Spleen (tissue), 11 donors: ENCODE results near the gene UACA. TPM values are rescaled to one million over a fixed set of nuclear protein-coding genes. Genes with fewer than 3 reads are reported as not detected.

Experiments
- DNase-seq: peaks from one replicate; pipeline ENCODE4 v3.0.0-alpha.2; 2020
- H3K27ac ChIP-seq, 8 donors: fragments of 200-600 bp; sonication (generic) in 7 of 8; 1 replicate in 4 of 8; 2 replicates in 4 of 8; pipeline versions ENCODE4 v1.5.0 to v1.8.0; 2016 to 2021; ENCODE audit warnings: inconsistent platforms in 4 of 8, mild to moderate bottlenecking in 4 of 8, moderate library complexity in 1 of 8
- H3K27me3 ChIP-seq, 7 donors: fragments of 200-600 bp; sonication (generic) in 6 of 7; replicated peaks in 1 of 7; 1 replicate in 4 of 7; 2 replicates in 3 of 7; pipeline versions ENCODE4 v1.5.0 to v1.8.0; 2016 to 2021; ENCODE audit warnings: inconsistent platforms in 3 of 7, mild to moderate bottlenecking in 1 of 7
- H3K36me3 ChIP-seq, 6 donors: fragments of 200-600 bp; sonication (generic) in 5 of 6; 1 replicate in 4 of 6; 2 replicates in 2 of 6; pipeline versions ENCODE4 v1.5.0 to v1.8.0; 2016 to 2021; ENCODE audit warnings: inconsistent platforms in 2 of 6
- H3K4me1 ChIP-seq, 6 donors: fragments of 200-600 bp; sonication (generic) in 5 of 6; 1 replicate in 3 of 6; 2 replicates in 3 of 6; pipeline versions ENCODE4 v1.5.0 to v1.8.0; 2016 to 2021; ENCODE audit warnings: inconsistent platforms in 3 of 6
- H3K4me3 ChIP-seq, 8 donors: fragments of 200-600 bp; sonication (generic) in 7 of 8; 1 replicate in 4 of 8; 2 replicates in 4 of 8; pipeline versions ENCODE4 v1.5.0 to v1.8.0; 2016 to 2021; ENCODE audit warnings: inconsistent platforms in 4 of 8, mild to moderate bottlenecking in 4 of 8, moderate library complexity in 2 of 8
- H3K9me3 ChIP-seq, 8 donors: fragments of 200-600 bp; sonication (generic) in 7 of 8; 1 replicate in 4 of 8; 2 replicates in 4 of 8; pipeline versions ENCODE4 v1.5.0 to v1.8.0; 2016 to 2021; ENCODE audit warnings: inconsistent platforms in 4 of 8
- POLR2A ChIP-seq, 3 donors: fragments of 450-650 bp; IDR thresholded peaks; one replicate each; pipeline ENCODE4 v1.5.1; 2017; ENCODE audit warnings: antibody characterized with exemption in 3 of 3, mild to moderate bottlenecking in 1 of 3
- POLR2AphosphoS5 ChIP-seq, 3 donors: sonication (generic); formaldehyde crosslinking; IDR thresholded peaks; one replicate each; pipeline ENCODE4 v1.5.1; 2017; ENCODE audit warnings: antibody characterized with exemption in 3 of 3
- WGBS, 5 donors: extraction: QIAGEN DNeasy Blood & Tissue Kit in 3 of 5; methylation state at CpG; one replicate each; pipeline versions ENCODE4 v1.1.5 to v1.1.7; 2013 to 2018; 5-methylcytosine and 5-hydroxymethylcytosine counted together
- intact Hi-C: fragments of 100-400 bp; cut with DNase I; formaldehyde crosslinking; loops from one replicate; pipeline ENCODE4 v1.15.0; 2023; ENCODE audit warnings: low total_unique reads
- polyA plus RNA-seq, 3 donors: library from polyadenylated mRNA; stranded (reverse); fragments of 200-250 nt; gene quantifications; one replicate each; pipeline ENCODE4 v1.2.1, GENCODE V29; 2013
- total RNA-seq, 7 donors: library from RNA; depleted of rRNA in 3 of 7; stranded (reverse); fragments of >200 nt in 3 of 7; fragmentation: NEBNext Ultra II Directional in 4 of 7; extraction: Animal tissue kit (Norgen Biotek cat#: 25700) in 4 of 7; gene quantifications; one replicate each; pipeline versions ENCODE4 v1.1.0 to v1.2.1, GENCODE V29; 2016 to 2021
- TF ChIP-seq, protein P1 (sequence below), 11 experiments: fragments of 200-600 bp in 7 of 11; fragments of 450-650 bp in 4 of 11; sonication (generic) in 4 of 11; IDR thresholded peaks in 8 of 11; conservative IDR thresholded peaks in 3 of 11; 1 replicate in 7 of 11; 2 replicates in 4 of 11; pipeline versions ENCODE4 v1.4.0 to v1.8.0; 2016 to 2021; ENCODE audit warnings: antibody characterized with exemption in 11 of 11, inconsistent platforms in 4 of 11, mild to moderate bottlenecking in 1 of 11
- donor health status: healthy with polysubstance abuse.
- donor health status: DM: no; HTN: no; CAD: no; lungs with moderate emphysema.
- donor health status: DM: no; HTN: no; CAD: no.
- donor health status: Bipolar disorder and iron deficiency.
- donor health status: healthy.
- donor health status: DM: no; HTN: no; CAD: no.
- donor health status: DM: yes; HTN: yes; CAD: no.

UACA gene
- total and polyA plus RNA-seq, 10 donors, result 21.9 to 113 (median 78.6) TPM

DNA sequence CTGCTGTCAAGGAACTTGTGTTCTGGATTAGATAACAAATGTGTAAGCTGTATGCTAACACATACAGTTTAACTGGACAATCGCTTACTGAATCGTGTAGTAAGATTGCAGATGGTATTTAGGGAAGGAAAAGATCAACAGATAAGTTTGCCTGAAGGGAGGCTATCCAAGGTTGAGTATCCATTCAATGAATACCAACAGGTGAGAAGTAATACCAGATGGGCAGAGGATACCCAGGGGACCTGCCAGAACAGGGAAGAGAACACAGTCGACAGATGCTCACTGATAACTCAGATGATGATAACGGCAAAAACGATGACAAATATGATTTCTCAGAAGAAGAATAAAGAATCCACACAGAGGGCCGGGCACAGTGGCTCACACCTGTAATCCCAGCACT is 3.2 kb upstream of the UACA start:
- H3K27ac ChIP-seq, result no peak overlapping the region
- H3K4me1 ChIP-seq, result peaks cover 8 to 53% (median 36%) of the 10 kb centered on the region in 6 donors
- 83 to 91% (median 84%) methylated on average over 6 of the region's 6 CpGs for WGBS, 5 donors
- H3K36me3 ChIP-seq, result no peaks in the 10 kb centered on the region
- no peaks in the 10 kb centered on the region for H3K9me3 ChIP-seq
- intact Hi-C loops, result no loop called here
- no peak overlapping the region for H3K4me3 ChIP-seq
- no peak for TF ChIP-seq POLR2A (IDR thresholded peaks at IDR 0.05)
- TF ChIP-seq, protein P1, sequence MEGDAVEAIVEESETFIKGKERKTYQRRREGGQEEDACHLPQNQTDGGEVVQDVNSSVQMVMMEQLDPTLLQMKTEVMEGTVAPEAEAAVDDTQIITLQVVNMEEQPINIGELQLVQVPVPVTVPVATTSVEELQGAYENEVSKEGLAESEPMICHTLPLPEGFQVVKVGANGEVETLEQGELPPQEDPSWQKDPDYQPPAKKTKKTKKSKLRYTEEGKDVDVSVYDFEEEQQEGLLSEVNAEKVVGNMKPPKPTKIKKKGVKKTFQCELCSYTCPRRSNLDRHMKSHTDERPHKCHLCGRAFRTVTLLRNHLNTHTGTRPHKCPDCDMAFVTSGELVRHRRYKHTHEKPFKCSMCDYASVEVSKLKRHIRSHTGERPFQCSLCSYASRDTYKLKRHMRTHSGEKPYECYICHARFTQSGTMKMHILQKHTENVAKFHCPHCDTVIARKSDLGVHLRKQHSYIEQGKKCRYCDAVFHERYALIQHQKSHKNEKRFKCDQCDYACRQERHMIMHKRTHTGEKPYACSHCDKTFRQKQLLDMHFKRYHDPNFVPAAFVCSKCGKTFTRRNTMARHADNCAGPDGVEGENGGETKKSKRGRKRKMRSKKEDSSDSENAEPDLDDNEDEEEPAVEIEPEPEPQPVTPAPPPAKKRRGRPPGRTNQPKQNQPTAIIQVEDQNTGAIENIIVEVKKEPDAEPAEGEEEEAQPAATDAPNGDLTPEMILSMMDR (IDR thresholded peaks at IDR 0.05 in 8 of 11, conservative IDR thresholded peaks at IDR 0.05 in 3 of 11), result no peak
- TF ChIP-seq POLR2AphosphoS5 (IDR thresholded peaks at IDR 0.05), result no peak
- no peak for DNase-seq
- peaks cover 0 to 30% (median 11%) of the 10 kb centered on the region in 7 donors for H3K27me3 ChIP-seq

DNA sequence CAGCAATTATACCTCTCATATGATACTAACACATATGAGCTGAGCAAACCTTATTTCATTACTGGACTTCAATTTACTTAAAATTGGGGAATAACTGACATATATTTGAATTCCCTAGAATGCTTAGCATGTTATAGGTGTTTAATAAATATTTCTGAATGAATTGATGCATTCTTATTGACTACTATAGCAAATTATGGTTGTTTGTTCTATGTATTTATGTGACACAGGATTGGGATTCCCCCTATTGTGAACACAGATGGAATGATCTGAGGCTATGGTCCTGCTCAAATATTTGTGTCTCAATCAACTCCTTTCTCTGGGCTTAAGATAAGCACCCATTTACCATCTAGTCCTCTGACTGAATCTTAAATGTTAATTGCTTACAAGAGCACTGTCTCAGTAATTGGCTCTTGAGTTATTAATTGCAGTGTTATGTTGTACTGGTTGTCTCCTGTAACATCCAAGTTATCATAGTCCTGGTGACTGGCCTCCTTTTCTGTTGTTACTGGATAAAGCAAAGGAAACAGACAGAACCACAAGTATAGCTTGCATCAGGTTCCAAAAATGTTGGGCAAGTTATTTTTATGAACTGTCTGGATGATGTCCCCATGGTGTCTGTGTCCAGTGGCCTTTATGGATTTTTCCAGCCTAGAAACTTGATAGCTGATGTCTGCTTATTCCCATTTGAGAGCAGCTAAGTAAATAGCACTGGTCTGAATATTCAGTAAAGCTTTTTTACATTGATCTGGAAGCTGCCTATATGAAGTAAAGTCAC is 2.3 kb upstream of the UACA start:
- intact Hi-C loops, result no loop called here
- H3K27ac ChIP-seq, result no peak overlapping the region
- H3K9me3 ChIP-seq, result no peaks in the 10 kb centered on the region
- no peaks in the 10 kb centered on the region for H3K36me3 ChIP-seq
- H3K4me3 ChIP-seq, result no peak overlapping the region
- no peak for DNase-seq
- peaks cover 8 to 58% (median 37%) of the 10 kb centered on the region in 6 donors for H3K4me1 ChIP-seq
- peaks cover 0 to 40% (median 11%) of the 10 kb centered on the region in 7 donors for H3K27me3 ChIP-seq
- no peak for TF ChIP-seq POLR2A (IDR thresholded peaks at IDR 0.05)
- TF ChIP-seq, protein P1 (IDR thresholded peaks at IDR 0.05 in 8 of 11, conservative IDR thresholded peaks at IDR 0.05 in 3 of 11), result no peak
- no peak for TF ChIP-seq POLR2AphosphoS5 (IDR thresholded peaks at IDR 0.05)

DNA sequence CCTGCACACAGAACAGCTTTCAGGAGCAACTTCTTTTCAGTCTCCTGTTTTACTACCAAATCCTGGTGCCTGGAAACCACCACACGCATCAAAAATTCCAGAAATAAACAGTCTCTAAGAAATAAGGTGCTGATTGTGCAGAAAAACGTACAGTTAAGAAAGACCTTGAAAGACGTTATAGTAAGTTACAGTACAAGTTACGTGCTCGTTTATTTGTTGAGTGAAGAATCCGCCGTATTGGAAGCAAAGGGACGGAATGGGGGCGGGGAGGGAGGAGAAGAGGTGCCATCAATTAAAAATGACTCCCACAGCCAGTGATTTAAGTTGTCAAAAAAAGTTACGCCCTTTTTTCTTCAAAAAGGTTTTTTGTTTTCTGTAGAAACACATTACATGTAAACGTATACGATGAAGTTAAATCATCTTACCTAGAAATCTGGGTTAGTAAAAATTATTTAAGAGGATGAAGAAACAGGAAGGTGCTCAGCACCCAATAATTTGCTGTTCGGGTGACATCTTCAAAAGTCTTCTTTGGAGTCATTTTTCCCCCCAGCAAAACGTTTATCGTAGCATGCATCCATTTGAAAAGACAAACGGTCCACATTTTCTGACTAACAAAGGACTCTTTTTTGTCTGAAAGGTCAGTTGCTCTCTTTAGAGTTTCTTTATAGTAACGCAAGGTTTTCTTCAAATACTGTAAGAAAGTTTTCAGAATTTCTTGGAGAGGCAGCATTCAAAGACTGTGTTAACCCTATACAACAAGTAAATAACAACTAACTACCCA is 782 bp upstream of the UACA start:
- peak overlapping the region in 7 of 8 donors; percentile 86 to 93 (median 88) for H3K27ac ChIP-seq
- H3K36me3 ChIP-seq, result no peaks in the 10 kb centered on the region
- H3K4me1 ChIP-seq, result peaks cover 8 to 67% (median 37%) of the 10 kb centered on the region in 6 donors
- intact Hi-C loops, result no loop called here
- peaks cover 0 to 52% (median 11%) of the 10 kb centered on the region in 7 donors for H3K27me3 ChIP-seq
- H3K4me3 ChIP-seq, result peak overlapping the region; percentile 53 to 81 (median 74)
- DNase-seq, result no peak
- WGBS, 5 donors, result 13 to 18% (median 16%) methylated on average over 17 of the region's 17 CpGs
- no peaks in the 10 kb centered on the region for H3K9me3 ChIP-seq
- TF ChIP-seq POLR2A (IDR thresholded peaks at IDR 0.05) (no peak), POLR2AphosphoS5 (IDR thresholded peaks at IDR 0.05) (no peak)
- TF ChIP-seq, protein P1 (IDR thresholded peaks at IDR 0.05 in 8 of 11, conservative IDR thresholded peaks at IDR 0.05 in 3 of 11), result no peak
